Ishikawa (cell line): Measurements from ENCODE around the gene PTPRN2.

ENCODE experiments used
- CEBPB ChIP-seq: IDR thresholded peaks from 2 replicates; pipeline ENCODE4 v1.6.1; 2012
- CREB1 ChIP-seq: IDR thresholded peaks from 2 replicates; pipeline ENCODE4 v1.6.1; 2012; ENCODE audit warnings: low read depth
- EGR1 ChIP-seq: IDR thresholded peaks from 2 replicates; pipeline ENCODE4 v1.6.1; 2012
- EP300 ChIP-seq: IDR thresholded peaks from 2 replicates; pipeline ENCODE4 v1.6.1; 2012; ENCODE audit warnings: borderline replicate concordance
- FOXM1 ChIP-seq: IDR thresholded peaks from 2 replicates; pipeline ENCODE4 v1.6.1; 2012; ENCODE audit warnings: low read depth, borderline replicate concordance
- MAX ChIP-seq: IDR thresholded peaks from 2 replicates; pipeline ENCODE4 v1.6.1; 2012
- NFIC ChIP-seq: IDR thresholded peaks from 2 replicates; pipeline ENCODE4 v1.6.1; 2012
- RAD21 ChIP-seq: IDR thresholded peaks from 2 replicates; pipeline ENCODE4 v1.6.1; 2012; ENCODE audit warnings: low read depth
- REST ChIP-seq: IDR thresholded peaks from 2 replicates; pipeline ENCODE4 v1.6.1; 2012; ENCODE audit warnings: low read depth, mild to moderate bottlenecking
- TAF1 ChIP-seq: IDR thresholded peaks from 2 replicates; pipeline ENCODE4 v1.6.1; 2012; ENCODE audit warnings: low read depth, mild to moderate bottlenecking
- TCF12 ChIP-seq: IDR thresholded peaks from 2 replicates; pipeline ENCODE4 v1.6.1; 2012; ENCODE audit warnings: low read depth
- TEAD4 ChIP-seq: IDR thresholded peaks from 2 replicates; pipeline ENCODE4 v1.6.1; 2012
- USF1 ChIP-seq: IDR thresholded peaks from 2 replicates; pipeline ENCODE4 v1.6.1; 2012
- YY1 ChIP-seq: IDR thresholded peaks from 2 replicates; pipeline ENCODE4 v1.6.1; 2012; ENCODE audit warnings: low read depth

The PTPRN2 gene

GRCh38 chr7:158414486-158414961, 173.1 kb downstream of the PTPRN2 start:
- TF ChIP-seq CREB1 = no peak
- TF ChIP-seq EGR1 = no peak
- no peak for TF ChIP-seq REST
- no peak for TF ChIP-seq YY1
- no peak for TF ChIP-seq NFIC
- no peak for TF ChIP-seq MAX
- TF ChIP-seq USF1 = no peak
- no peak for TF ChIP-seq EP300

GRCh38 chr7:158414002-158414401, 173.6 kb downstream of the PTPRN2 start:
- no peak for TF ChIP-seq MAX
- TF ChIP-seq NFIC = no peak
- TF ChIP-seq CEBPB = no peak
- TF ChIP-seq FOXM1 = no peak
- TF ChIP-seq EGR1 = no peak
- TF ChIP-seq EP300 = no peak
- TF ChIP-seq TEAD4 = no peak
- no peak for TF ChIP-seq RAD21
- no peak for TF ChIP-seq TCF12
- no peak for TF ChIP-seq REST

- no peak for TF ChIP-seq YY1
- no peak for TF ChIP-seq RAD21
- TF ChIP-seq EGR1 = no peak
- TF ChIP-seq USF1 = no peak
- TF ChIP-seq FOXM1 = no peak
These were observed 176.2 kb downstream of the PTPRN2 start for GRCh38 chr7:158411232-158411950.

GRCh38 chr7:158410720-158411119, 176.9 kb downstream of the PTPRN2 start:
- no peak for TF ChIP-seq CREB1
- no peak for TF ChIP-seq RAD21
- no peak for TF ChIP-seq EGR1
- no peak for TF ChIP-seq USF1
- TF ChIP-seq TAF1 = no peak
- TF ChIP-seq EP300 = no peak

- TF ChIP-seq FOXM1 = no peak
- no peak for TF ChIP-seq REST
- no peak for TF ChIP-seq TCF12
These were observed 177.8 kb downstream of the PTPRN2 start for GRCh38 chr7:158409816-158410330.
